Esophagus squamous epithelium (tissue), 5 donors: ENCODE data around the gene KCNAB2. TPM values are rescaled to one million over a fixed set of nuclear protein-coding genes. Genes with fewer than 3 reads are reported as not detected.
A peak's percentile ranks its signal among the peaks of the same experiment; 100 is the strongest.

Experiments
- DNase-seq: peaks from one replicate; lab custom pipeline; 2025; lab: John Stamatoyannopoulos, UW
- H3K27ac ChIP-seq, 4 donors: fragments of 200-600 bp; sonication (generic); one replicate each; pipeline ENCODE4 v1.5.1; 2016 to 2019; ENCODE audit warnings: mild to moderate bottlenecking in 1 of 4
- H3K27me3 ChIP-seq, 4 donors: fragments of 200-600 bp; sonication (generic); 1 replicate in 3 of 4; 2 replicates in 1 of 4; pipeline versions ENCODE4 v1.5.1 to v1.6.0; 2017 to 2021; ENCODE audit warnings: antibody characterized with exemption in 1 of 4
- H3K36me3 ChIP-seq, 3 donors: fragments of 200-600 bp; sonication (generic); one replicate each; pipeline ENCODE4 v1.5.1; 2016 to 2019
- H3K4me1 ChIP-seq, 3 donors: fragments of 200-600 bp; sonication (generic); one replicate each; pipeline ENCODE4 v1.5.1; 2017 to 2019
- H3K4me3 ChIP-seq, 4 donors: fragments of 200-600 bp; sonication (generic); 1 replicate in 3 of 4; 2 replicates in 1 of 4; pipeline ENCODE4 v1.5.1; 2016 to 2019; ENCODE audit warnings: mild to moderate bottlenecking in 2 of 4, moderate library complexity in 1 of 4
- H3K9me3 ChIP-seq, 3 donors: fragments of 200-600 bp; sonication (generic); one replicate each; pipeline ENCODE4 v1.5.1; 2016 to 2019
- CTCF ChIP-seq, 6 experiments: fragments of 450-650 bp in 4 of 6; fragments of 200-600 bp in 2 of 6; sonication (generic) in 2 of 6; IDR thresholded peaks; one replicate each; pipeline ENCODE4 v1.5.1; 2016 to 2019; ENCODE audit warnings: antibody characterized with exemption in 6 of 6, mild to moderate bottlenecking in 4 of 6, moderate library complexity in 4 of 6
- POLR2A ChIP-seq, 4 donors: fragments of 450-650 bp; IDR thresholded peaks; one replicate each; pipeline ENCODE4 v1.6.1; 2017; ENCODE audit warnings: antibody characterized with exemption in 4 of 4, mild to moderate bottlenecking in 4 of 4, moderate library complexity in 3 of 4
- WGBS, 2 donors: methylation state at CpG; one replicate each; pipeline ENCODE4 v1.1.5; 2018; 5-methylcytosine and 5-hydroxymethylcytosine counted together
- intact Hi-C: fragments of 100-400 bp; cut with DNase I; formaldehyde crosslinking; loops from one replicate; pipeline ENCODE4 v1.15.0; 2022
- total RNA-seq, 4 donors: library from RNA; depleted of rRNA; stranded (reverse); fragments of >200 nt; gene quantifications; one replicate each; pipeline ENCODE4 v1.1.0, GENCODE V29; 2016
- donor health status: DM: yes; HTN: yes; CAD: no.

Gene KCNAB2
- total RNA-seq, 4 donors from 2014 or later, result 1.8 to 9.3 (median 3.9) TPM

- no peak for DNase-seq
- no CpG with 5 or more reads among the region's 27 CpGs for WGBS, 2 donors
- intact Hi-C loops, result no loop called here
- TF ChIP-seq CTCF (IDR thresholded peaks at IDR 0.05) (peak in 1 of 6 experiments; percentile 30), POLR2A (IDR thresholded peaks at IDR 0.05) (no peak)
- Histone ChIP-seq H3K9me3 (no peaks in the 10 kb centered on the region), H3K27me3 (peaks cover 0 to 49% (median 0%) of the 10 kb centered on the region in 4 donors), H3K36me3 (no peaks in the 10 kb centered on the region), H3K27ac (no peak overlapping the region), H3K4me1 (peaks cover 0 to 3% (median 0%) of the 10 kb centered on the region in 3 donors), H3K4me3 (no peak overlapping the region)
These were observed 54.4 kb downstream of the KCNAB2 start for GRCh38 chr1:6099787-6100765.

GRCh38 chr1:6100861-6101783 is 55.4 kb downstream of the KCNAB2 start:
- Histone ChIP-seq H3K27ac (no peak overlapping the region), H3K27me3 (peaks cover 0 to 59% (median 0%) of the 10 kb centered on the region in 4 donors), H3K36me3 (no peaks in the 10 kb centered on the region), H3K4me3 (no peak overlapping the region), H3K4me1 (peaks cover 0 to 3% (median 0%) of the 10 kb centered on the region in 3 donors), H3K9me3 (no peaks in the 10 kb centered on the region)
- intact Hi-C loops, result no loop called here
- WGBS, 2 donors, result 38 to 58% methylated on average over 14 to 16 of the region's 23 CpGs
- no peak for TF ChIP-seq POLR2A (IDR thresholded peaks at IDR 0.05)
- no peak for TF ChIP-seq CTCF (IDR thresholded peaks at IDR 0.05)
- no peak for DNase-seq

GRCh38 chr1:6101826-6102531 is 56.3 kb downstream of the KCNAB2 start:
- Histone ChIP-seq H3K4me3 (no peak overlapping the region), H3K4me1 (peaks cover 0 to 3% (median 0%) of the 10 kb centered on the region in 3 donors), H3K9me3 (no peaks in the 10 kb centered on the region), H3K36me3 (no peaks in the 10 kb centered on the region), H3K27me3 (peaks cover 0 to 59% (median 0%) of the 10 kb centered on the region in 4 donors), H3K27ac (no peak overlapping the region)
- DNase-seq, result no peak
- 28 to 35% methylated on average over 12 to 15 of the region's 25 CpGs for WGBS, 2 donors
- intact Hi-C loops, result no loop called here
- no peak for TF ChIP-seq CTCF (IDR thresholded peaks at IDR 0.05)
- no peak for TF ChIP-seq POLR2A (IDR thresholded peaks at IDR 0.05)

- DNase-seq, result no peak
- Histone ChIP-seq H3K27me3 (peaks cover 0 to 59% (median 0%) of the 10 kb centered on the region in 4 donors), H3K4me1 (peaks cover 0 to 3% (median 0%) of the 10 kb centered on the region in 3 donors), H3K9me3 (no peaks in the 10 kb centered on the region), H3K4me3 (no peak overlapping the region), H3K36me3 (no peaks in the 10 kb centered on the region), H3K27ac (no peak overlapping the region)
- intact Hi-C loops, result no loop called here
- WGBS, 2 donors, result 72% methylated on average over 5 of the region's 9 CpGs; no CpG with 5 or more reads in 1 of the 2 donors
- no peak for TF ChIP-seq POLR2A (IDR thresholded peaks at IDR 0.05)
These were observed 56.8 kb downstream of the KCNAB2 start for GRCh38 chr1:6102532-6102845.
